Bronchial epithelial cell (primary cell): ENCODE results near the gene BRWD1. TPM values are rescaled to one million over a fixed set of nuclear protein-coding genes. Genes with fewer than 3 reads are reported as not detected.
A peak's percentile ranks its signal among the peaks of the same experiment; 100 is the strongest.

ENCODE experiments used
- DNase-seq: peaks from one replicate; pipeline ENCODE4 v3.0.0-alpha.2; 2010; ENCODE audit warnings: low read depth
- FAIRE-seq: peaks from 2 replicates; lab custom pipeline; 2011; peaks lifted over from hg19 to GRCh38; lab: Jason Lieb, UNC
- H3K27me3 ChIP-seq: 2 replicates; pipeline ENCODE4 v1.5.1; 2011; ENCODE audit warnings: low read length; ENCODE audit not compliant: control insufficient read depth, insufficient read depth
- H3K36me3 ChIP-seq: 2 replicates; pipeline ENCODE4 v1.5.1; 2011; ENCODE audit warnings: low read length; ENCODE audit not compliant: control insufficient read depth, insufficient read depth
- H3K4me3 ChIP-seq: 2 replicates; pipeline ENCODE4 v1.5.1; 2011; ENCODE audit warnings: mild to moderate bottlenecking, low read depth, low read length, control low read depth
- CTCF ChIP-seq: IDR thresholded peaks from 2 replicates; pipeline ENCODE4 v1.5.1; 2011; ENCODE audit warnings: mild to moderate bottlenecking, moderate library complexity, low read length, control low read depth, inconsistent platforms; ENCODE audit not compliant: insufficient read depth, severe bottlenecking
- total RNA-seq: library from RNA; depleted of rRNA; stranded (reverse); fragments of >200 nt; gene quantifications from 2 replicates; pipeline ENCODE4 v1.2.1, GENCODE V29; 2014

BRWD1 gene
- total RNA-seq, 1 donor from 2014 or later = 71.6 TPM

- no peak overlapping the region for H3K4me3 ChIP-seq
- FAIRE-seq (no peak), DNase-seq (no peak)
- H3K36me3 ChIP-seq = no peaks in the 10 kb centered on the region
- TF ChIP-seq CTCF = no peak
- H3K27me3 ChIP-seq = no peaks in the 10 kb centered on the region
These were observed 13.3 kb upstream of the BRWD1 start for GRCh38 chr21:39326607-39327307.

- FAIRE-seq (no peak), DNase-seq (no peak)
- H3K27me3 ChIP-seq = no peaks in the 10 kb centered on the region
- no peaks in the 10 kb centered on the region for H3K36me3 ChIP-seq
- no peak for TF ChIP-seq CTCF
- H3K4me3 ChIP-seq = no peak overlapping the region
These were observed 12.0 kb upstream of the BRWD1 start for GRCh38 chr21:39325458-39325857.

- FAIRE-seq (no peak), DNase-seq (no peak)
- no peaks in the 10 kb centered on the region for H3K27me3 ChIP-seq
- no peaks in the 10 kb centered on the region for H3K36me3 ChIP-seq
- no peak for TF ChIP-seq CTCF
- H3K4me3 ChIP-seq = no peak overlapping the region
These were observed 8.0 kb upstream of the BRWD1 start for GRCh38 chr21:39321424-39321823.

- H3K36me3 ChIP-seq = no peaks in the 10 kb centered on the region
- H3K27me3 ChIP-seq = no peaks in the 10 kb centered on the region
- peak; percentile 40 for DNase-seq
- no peak overlapping the region for H3K4me3 ChIP-seq
- no peak for TF ChIP-seq CTCF
- no peak for FAIRE-seq
These were observed 6.4 kb upstream of the BRWD1 start for GRCh38 chr21:39319814-39320332.

- Histone ChIP-seq H3K36me3 (no peaks in the 10 kb centered on the region), H3K27me3 (no peaks in the 10 kb centered on the region), H3K4me3 (no peak overlapping the region)
- TF ChIP-seq CTCF = no peak
- FAIRE-seq (no peak), DNase-seq (no peak)
These were observed 5.9 kb upstream of the BRWD1 start for GRCh38 chr21:39319251-39319756.
